Urinary bladder (tissue), 4 donors: ENCODE results near the gene DIAPH2. TPM values are rescaled to one million over a fixed set of nuclear protein-coding genes. Genes with fewer than 3 reads are reported as not detected.

Source experiments
- DNase-seq: peaks from one replicate; pipeline ENCODE4 v3.0.0-alpha.2; 2015; ENCODE audit errors: extremely low spot score
- H3K27ac ChIP-seq: one replicate; pipeline ENCODE4 v1.5.1; 2013; ENCODE audit warnings: low read depth, mild to moderate bottlenecking, moderate library complexity
- H3K36me3 ChIP-seq: one replicate; pipeline ENCODE4 v1.6.1; 2013; ENCODE audit warnings: mild to moderate bottlenecking, moderate library complexity; ENCODE audit not compliant: insufficient read depth
- H3K4me1 ChIP-seq: one replicate; pipeline ENCODE4 v1.6.1; 2013; ENCODE audit warnings: mild to moderate bottlenecking, moderate library complexity; ENCODE audit not compliant: insufficient read depth
- H3K4me3 ChIP-seq: one replicate; pipeline ENCODE4 v1.5.1; 2013; ENCODE audit warnings: low read depth, low read length
- WGBS: extraction: QIAGEN DNeasy Blood & Tissue Kit; methylation state at CpG from one replicate; pipeline ENCODE4 v1.1.7; 2013; 5-methylcytosine and 5-hydroxymethylcytosine counted together
- polyA plus RNA-seq: library from polyadenylated mRNA; stranded (reverse); fragments of 200-250 nt; gene quantifications from one replicate; pipeline ENCODE4 v1.2.3, GENCODE V29; 2013
- total RNA-seq: library from RNA; depleted of rRNA; stranded (reverse); fragments of >200 nt; gene quantifications from one replicate; pipeline ENCODE4 v1.2.3, GENCODE V29; 2014
- donor health status: healthy with polysubstance abuse.
- donor health status: healthy.

The DIAPH2 gene
- total and polyA plus RNA-seq, 2 donors = 11.8 to 52.2 TPM

DNA sequence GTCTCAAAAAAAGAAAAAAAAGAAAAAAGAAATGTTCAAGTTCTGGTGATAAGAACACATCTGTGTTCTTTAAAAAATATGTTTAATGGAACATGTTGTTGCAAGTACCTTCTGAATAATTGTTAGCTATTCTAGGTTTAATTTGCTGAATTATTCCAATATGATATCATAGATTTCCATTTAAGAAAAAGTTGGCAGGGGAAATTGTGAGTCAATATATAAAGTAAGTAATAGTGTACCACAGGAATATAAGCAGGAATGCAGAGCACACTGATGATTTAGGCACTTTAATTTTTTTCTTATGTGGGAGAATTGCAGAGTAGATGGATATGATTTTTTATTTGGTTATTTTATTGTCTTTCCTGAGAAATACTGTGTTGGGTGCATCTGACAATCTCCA is 389.8 kb downstream of the DIAPH2 start:
- Histone ChIP-seq H3K4me3 (no peak overlapping the region), H3K36me3 (no peaks in the 10 kb centered on the region), H3K27ac (no peak overlapping the region), H3K4me1 (no peaks in the 10 kb centered on the region)
- DNase-seq = no peak

DNA sequence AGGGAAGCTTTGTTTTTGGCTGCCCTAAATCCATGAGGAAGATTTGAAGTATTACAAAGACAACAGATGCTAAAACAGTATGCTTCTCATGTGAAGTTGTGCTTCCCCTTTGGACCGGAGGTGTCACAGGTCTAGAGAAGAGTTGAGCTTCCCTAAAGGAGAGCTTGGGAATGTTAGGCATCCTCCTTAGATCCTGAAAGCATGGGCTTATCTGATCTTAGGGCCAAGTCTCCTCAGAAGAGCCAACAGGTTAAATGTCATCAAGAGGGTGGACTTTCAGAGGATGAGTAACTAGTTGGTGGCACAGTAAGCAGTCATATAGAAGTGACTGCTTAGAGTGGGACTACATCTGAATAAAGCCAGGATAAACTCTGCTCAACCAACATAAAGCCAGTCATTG is 404.5 kb downstream of the DIAPH2 start:
- Histone ChIP-seq H3K27ac (no peak overlapping the region), H3K4me1 (no peaks in the 10 kb centered on the region), H3K36me3 (no peaks in the 10 kb centered on the region), H3K4me3 (no peak overlapping the region)
- WGBS = 92% methylated on average over 1 of the region's 1 CpG
- DNase-seq = no peak

DNA sequence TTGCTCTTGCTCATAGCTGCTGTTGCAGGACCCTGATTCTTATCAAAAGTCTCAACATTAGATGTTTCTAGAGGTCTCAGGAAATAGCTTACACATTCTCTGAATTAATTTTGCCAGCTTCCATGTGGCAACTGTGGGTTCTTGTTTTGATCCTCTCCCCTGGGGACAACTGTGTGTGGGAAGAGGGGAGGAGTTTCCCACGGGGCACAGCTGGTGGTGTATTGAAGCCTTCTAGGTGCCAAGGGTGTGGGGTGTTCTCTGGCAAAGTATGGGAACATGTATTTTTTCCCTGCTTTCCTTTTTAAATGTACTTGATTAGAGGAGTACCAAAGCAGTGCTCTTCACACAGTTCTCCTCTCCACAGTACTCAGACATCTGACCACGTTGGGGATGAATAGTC is 411.7 kb downstream of the DIAPH2 start:
- DNase-seq = no peak
- H3K4me1 ChIP-seq = no peaks in the 10 kb centered on the region
- H3K36me3 ChIP-seq = no peaks in the 10 kb centered on the region
- H3K4me3 ChIP-seq = no peak overlapping the region
- H3K27ac ChIP-seq = no peak overlapping the region
- 65% methylated on average over 2 of the region's 2 CpGs for WGBS

DNA sequence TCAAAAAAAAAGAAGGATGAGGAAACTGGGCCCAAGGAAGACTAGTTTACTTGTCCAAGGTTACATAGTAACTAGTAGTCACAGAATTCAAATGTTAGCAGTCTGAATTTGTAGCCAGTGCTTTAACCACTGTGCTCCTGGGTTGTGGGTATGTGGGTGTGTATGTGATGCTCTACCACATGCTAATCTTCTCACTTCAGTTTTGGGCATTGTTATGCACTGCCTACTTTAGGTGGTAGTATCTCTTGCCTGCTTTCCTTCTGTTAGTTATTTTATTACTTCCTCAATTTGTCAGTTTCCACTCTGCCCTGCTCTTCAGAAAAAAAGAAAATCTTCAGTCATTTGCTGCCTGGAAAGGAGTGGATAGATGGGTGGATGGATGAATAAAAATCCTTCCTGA is 418.3 kb downstream of the DIAPH2 start:
- H3K27ac ChIP-seq = no peak overlapping the region
- H3K36me3 ChIP-seq = no peaks in the 10 kb centered on the region
- H3K4me1 ChIP-seq = no peaks in the 10 kb centered on the region
- DNase-seq = no peak
- H3K4me3 ChIP-seq = no peak overlapping the region

DNA sequence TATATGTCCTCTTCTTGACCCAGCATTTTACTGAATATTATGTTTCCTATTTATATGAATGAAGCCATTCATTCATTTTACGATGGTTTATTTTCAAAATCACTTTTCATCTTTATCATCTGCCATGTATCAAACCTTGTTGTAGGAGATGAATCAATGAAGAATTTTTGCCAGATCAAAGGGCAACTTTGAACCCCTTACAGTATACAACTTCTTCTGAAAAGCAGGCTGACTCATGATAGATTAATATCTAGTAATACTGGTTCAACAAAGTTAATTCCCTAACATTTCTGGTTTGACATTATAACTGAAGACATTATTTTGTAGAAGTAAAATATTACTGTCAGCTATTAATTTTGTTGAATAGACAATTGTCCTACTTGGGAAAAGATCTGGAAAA is 425.1 kb downstream of the DIAPH2 start:
- no peaks in the 10 kb centered on the region for H3K36me3 ChIP-seq
- no peak for DNase-seq
- 86% methylated on average over 1 of the region's 1 CpG for WGBS
- no peaks in the 10 kb centered on the region for H3K4me1 ChIP-seq
- no peak overlapping the region for H3K27ac ChIP-seq
- no peak overlapping the region for H3K4me3 ChIP-seq

DNA sequence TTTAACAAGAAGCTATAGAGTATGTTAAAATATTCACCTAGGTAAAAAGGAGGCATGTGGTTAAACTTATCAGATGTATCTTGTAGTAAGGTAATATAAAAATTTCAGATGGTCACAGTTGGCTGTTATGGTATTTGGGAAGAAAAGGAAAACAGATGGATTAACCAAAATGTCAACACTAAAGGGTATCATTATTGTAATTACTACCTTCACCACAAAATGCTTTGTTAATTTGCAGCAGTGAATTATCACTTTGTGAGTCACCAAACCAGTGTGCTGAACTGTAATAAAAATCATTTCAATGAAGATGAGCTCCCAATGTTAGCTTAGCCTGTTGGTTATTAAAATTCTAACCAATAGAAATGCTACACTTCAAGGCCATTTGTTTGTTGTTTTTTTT is 432.9 kb downstream of the DIAPH2 start:
- Histone ChIP-seq H3K36me3 (no peaks in the 10 kb centered on the region), H3K27ac (no peak overlapping the region), H3K4me3 (no peak overlapping the region), H3K4me1 (no peaks in the 10 kb centered on the region)
- no peak for DNase-seq

DNA sequence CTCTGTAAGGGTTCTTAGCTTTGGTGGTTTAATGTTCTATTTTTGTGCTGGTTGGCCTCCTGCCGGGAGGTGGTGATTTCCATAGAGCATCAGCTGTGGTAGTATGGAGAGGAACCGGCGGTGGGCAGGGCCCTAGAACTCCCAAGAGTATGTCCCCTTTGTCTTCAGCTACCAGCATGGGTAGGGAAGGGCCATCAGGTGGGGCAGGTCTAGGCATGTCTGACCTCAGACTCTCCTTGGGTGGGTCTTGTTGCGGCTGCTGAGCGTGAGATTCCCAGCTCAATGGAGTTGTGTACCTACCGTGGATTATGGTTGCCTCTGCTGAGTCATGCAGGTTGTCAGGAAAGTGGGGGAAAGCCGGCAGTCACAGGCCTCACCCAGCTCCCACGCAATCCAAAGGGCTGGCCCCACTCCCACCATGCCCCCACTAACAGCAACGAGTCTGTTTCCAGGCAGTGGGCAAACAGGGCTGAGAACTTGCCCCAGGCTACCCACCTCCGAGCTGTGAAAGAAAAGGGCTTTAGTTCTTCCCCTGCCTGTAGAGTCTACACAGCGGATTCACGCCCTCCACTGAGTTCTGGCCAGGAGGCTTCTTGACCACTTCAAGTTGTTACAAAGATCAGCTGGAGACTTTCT is 434.9 kb downstream of the DIAPH2 start:
- no peaks in the 10 kb centered on the region for H3K4me1 ChIP-seq
- H3K27ac ChIP-seq = no peak overlapping the region
- DNase-seq = no peak
- no peaks in the 10 kb centered on the region for H3K36me3 ChIP-seq
- WGBS = 98% methylated on average over 12 of the region's 12 CpGs
- H3K4me3 ChIP-seq = no peak overlapping the region

DNA sequence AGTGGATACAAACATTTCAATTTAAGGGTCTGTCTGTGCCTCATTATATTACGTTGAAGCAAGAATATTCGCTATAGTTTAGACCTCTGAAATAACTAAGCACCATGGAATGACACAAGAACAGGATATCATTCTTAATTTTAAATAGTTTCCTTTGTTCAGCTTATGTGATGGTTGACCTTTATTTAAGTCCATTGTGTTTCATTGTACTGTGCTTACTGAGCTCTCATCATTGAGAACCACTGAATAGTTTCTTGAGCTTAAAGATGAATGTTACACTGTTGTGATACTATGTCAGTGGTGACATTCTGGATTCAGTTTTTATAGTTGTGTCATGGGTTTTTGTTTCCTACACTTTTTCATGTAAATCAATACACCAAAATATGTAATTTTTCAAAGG is 438.4 kb downstream of the DIAPH2 start:
- Histone ChIP-seq H3K27ac (no peak overlapping the region), H3K4me1 (no peaks in the 10 kb centered on the region), H3K4me3 (no peak overlapping the region), H3K36me3 (no peaks in the 10 kb centered on the region)
- no peak for DNase-seq
- 92% methylated on average over 2 of the region's 2 CpGs for WGBS

DNA sequence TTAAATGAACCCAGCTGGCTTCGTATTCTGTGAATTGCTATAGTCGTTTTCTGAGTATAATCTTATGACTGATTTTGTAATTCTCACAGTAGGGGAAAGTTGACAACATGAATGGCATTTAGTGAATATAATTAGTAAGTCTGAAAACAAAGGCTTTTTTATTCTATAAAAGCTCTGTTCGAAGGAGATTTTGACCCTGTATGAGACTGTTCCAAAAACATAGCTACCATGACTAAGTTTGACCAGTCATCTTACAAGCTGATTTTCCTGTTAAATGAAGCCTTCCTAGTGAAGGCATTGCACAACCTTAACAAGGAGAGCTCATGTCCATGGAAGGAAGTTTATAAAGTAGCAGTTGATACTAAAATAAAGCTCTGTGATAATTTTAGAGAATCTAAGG is 441.4 kb downstream of the DIAPH2 start:
- H3K4me3 ChIP-seq = no peak overlapping the region
- no peak overlapping the region for H3K27ac ChIP-seq
- no peaks in the 10 kb centered on the region for H3K36me3 ChIP-seq
- no peaks in the 10 kb centered on the region for H3K4me1 ChIP-seq
- DNase-seq = no peak
- 67% methylated on average over 3 of the region's 3 CpGs for WGBS

DNA sequence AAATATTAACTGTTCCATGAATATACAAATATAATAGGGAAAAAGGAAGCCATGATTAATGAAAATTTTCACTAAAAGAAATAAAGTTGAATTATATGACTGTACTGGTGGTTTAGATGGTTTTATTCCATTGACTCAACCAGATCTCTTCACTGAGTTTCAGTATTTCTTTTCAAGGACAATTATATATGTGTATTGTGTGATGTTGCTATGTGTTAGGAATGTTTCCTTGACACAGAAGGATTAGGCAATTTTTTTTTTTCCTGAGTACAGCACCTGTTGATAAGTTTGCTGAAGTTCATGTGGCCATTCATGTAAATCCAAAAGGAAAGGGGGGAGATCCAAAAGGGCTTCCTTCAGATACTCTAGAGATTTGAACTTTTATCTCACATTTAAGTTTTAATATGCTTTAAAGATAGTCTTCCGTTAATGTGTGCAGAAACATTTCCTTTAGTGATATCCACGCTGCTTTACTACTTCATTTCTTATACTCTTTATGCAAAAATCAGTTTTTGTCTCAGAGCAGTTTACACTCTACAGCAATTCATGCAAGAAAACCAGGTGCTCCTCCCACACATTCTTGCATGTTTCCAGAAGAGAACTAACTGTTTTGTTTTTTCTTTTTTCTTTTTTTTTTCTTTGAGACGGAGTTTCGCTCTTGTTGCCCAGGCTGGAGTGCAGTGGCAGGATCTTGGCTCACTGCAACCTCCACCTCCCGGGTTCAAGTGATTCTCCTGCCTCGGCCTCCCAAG is 448.2 kb downstream of the DIAPH2 start:
- WGBS = 86% methylated on average over 6 of the region's 6 CpGs
- Histone ChIP-seq H3K4me1 (no peaks in the 10 kb centered on the region), H3K4me3 (no peak overlapping the region), H3K27ac (no peak overlapping the region), H3K36me3 (no peaks in the 10 kb centered on the region)
- no peak for DNase-seq

DNA sequence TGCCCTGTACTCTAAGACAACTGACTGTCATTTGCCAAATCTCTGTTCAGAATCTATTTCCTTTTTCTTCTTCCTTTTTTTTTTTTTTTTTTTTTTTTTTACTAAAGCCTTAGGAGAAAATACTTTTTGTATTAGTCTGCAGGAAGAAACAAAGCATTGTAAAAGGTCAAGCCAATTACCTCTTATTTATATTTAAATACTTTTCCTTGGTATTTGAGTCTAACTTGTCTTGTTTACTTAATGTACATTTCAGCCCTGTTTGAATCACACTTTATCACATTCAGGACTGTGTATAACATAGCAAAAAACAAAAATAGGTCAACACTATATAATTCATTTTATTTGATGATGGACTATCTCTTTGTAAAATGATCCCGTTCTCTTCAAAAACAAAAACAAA is 461.3 kb downstream of the DIAPH2 start:
- DNase-seq = no peak
- Histone ChIP-seq H3K4me3 (no peak overlapping the region), H3K36me3 (no peaks in the 10 kb centered on the region), H3K4me1 (no peaks in the 10 kb centered on the region), H3K27ac (no peak overlapping the region)
- WGBS = 90% methylated on average over 1 of the region's 1 CpG

DNA sequence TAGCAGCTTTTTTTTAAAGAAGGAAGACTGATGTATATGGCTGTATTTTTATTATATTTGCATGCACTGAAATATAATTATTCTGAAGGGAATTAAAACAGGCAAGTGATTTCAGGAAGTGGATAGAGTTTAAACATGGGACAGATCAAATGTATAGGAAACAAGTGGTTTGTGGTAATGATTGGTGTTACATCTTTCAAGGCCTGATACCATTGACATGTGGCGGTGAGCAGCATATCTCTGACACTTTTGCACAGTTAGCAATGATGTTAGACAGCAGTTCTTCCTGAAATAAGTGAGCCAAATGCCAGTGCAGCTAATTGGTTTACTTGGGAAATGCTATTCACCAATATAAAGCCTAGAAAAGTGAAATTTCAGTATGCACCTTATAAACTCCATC is 471.2 kb downstream of the DIAPH2 start:
- H3K4me1 ChIP-seq = no peaks in the 10 kb centered on the region
- H3K27ac ChIP-seq = no peak overlapping the region
- WGBS = 94% methylated on average over 1 of the region's 1 CpG
- no peak for DNase-seq
- no peak overlapping the region for H3K4me3 ChIP-seq
- no peaks in the 10 kb centered on the region for H3K36me3 ChIP-seq

DNA sequence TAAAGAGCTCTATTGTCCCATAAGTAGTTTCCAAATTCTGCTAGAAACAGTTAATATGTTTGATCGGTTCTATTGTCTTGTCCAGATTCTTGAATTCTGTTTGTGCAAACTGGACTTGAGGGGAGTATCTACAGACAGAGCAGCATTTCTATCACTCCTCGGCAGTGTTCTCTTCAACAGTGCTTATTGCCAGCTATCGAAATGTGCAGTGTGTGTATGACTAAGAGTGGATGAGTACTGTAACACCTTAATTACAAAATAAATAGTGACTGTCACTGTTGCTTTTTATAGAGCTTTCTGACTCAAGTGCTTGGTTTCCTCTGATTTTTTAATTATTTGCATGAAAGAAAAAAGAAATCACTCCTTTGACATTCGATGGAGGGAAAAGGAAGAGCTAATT is 473.6 kb downstream of the DIAPH2 start:
- DNase-seq = no peak
- Histone ChIP-seq H3K27ac (no peak overlapping the region), H3K36me3 (no peaks in the 10 kb centered on the region), H3K4me1 (no peaks in the 10 kb centered on the region), H3K4me3 (no peak overlapping the region)
- 87% methylated on average over 4 of the region's 4 CpGs for whole genome bisulfite sequencing

DNA sequence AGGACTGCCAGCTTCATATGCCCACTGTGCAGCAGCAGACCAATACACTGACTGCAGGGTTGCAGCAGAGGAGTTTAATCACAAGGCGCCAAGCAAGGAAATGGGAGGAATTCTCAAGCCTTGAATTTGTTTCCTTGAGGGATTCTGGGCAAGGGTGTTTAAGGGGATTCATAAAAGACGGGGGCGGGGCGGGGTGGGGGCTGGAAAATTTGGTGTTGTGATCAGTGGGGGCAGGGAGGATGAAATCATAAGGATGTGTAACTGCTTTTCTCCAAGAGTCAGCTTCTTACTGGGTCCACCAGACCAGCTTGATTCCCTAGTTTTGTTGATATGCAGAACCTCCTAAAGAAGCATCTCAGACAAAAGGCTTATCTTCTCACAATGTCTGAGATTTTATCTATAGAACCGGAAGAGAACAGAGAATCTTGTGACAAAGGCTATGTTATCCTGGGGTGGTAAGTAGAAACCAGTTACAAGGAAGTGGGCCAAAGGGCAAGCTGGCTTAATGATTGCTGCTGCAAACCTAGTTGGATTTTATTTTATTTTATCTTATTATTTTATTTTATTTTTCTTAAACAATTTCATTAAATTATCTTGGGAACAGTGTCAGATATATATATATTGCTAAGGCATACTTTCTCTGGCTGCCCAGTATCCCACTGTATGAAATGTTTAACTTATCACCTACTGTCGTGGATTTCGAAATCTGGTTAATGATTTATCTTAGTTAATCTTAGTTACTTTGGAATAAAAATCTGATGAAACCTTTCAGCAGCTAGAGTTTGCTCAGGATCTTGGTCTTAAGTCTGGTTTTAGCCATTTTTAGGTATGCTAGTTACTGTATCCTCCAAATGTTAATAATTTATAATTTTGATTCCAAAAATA is 475.5 kb downstream of the DIAPH2 start:
- WGBS = 56% methylated on average over 7 of the region's 7 CpGs
- H3K4me1 ChIP-seq = no peaks in the 10 kb centered on the region
- H3K27ac ChIP-seq = no peak overlapping the region
- H3K36me3 ChIP-seq = no peaks in the 10 kb centered on the region
- no peak overlapping the region for H3K4me3 ChIP-seq
- DNase-seq = no peak
